GM19023 (cell line): ENCODE results near the gene MAEA.

Experiments used
- ATAC-seq: cut with Tn5 transposase; IDR thresholded peaks from one replicate; pipeline ENCODE4 v1.9.1; 2021; ENCODE audit warnings: mild to moderate bottlenecking, moderate library complexity; ENCODE audit not compliant: unreplicated experiment

The MAEA gene

GRCh38 chr4:1249731-1250526, 39.8 kb upstream of the MAEA start:
- peak; percentile 10 for ATAC-seq

- ATAC-seq: no peak
Observed at GRCh38 chr4:1250527-1250812, 39.2 kb upstream of the MAEA start.

GRCh38 chr4:1250921-1251772, 38.5 kb upstream of the MAEA start:
- ATAC-seq: no peak

- ATAC-seq: no peak
Observed at GRCh38 chr4:1251773-1252066, 38.0 kb upstream of the MAEA start.

- no peak for ATAC-seq
Observed at GRCh38 chr4:1252928-1253492, 36.7 kb upstream of the MAEA start.

GRCh38 chr4:1253831-1254230, 35.9 kb upstream of the MAEA start:
- no peak for ATAC-seq

- ATAC-seq: no peak
Observed at GRCh38 chr4:1255151-1255550, 34.5 kb upstream of the MAEA start.

GRCh38 chr4:1255699-1256098, 34.0 kb upstream of the MAEA start:
- ATAC-seq: no peak

- ATAC-seq: no peak
Observed at GRCh38 chr4:1258457-1258856, 31.2 kb upstream of the MAEA start.

- no peak for ATAC-seq
Observed at GRCh38 chr4:1259966-1260365, 29.7 kb upstream of the MAEA start.

- no peak for ATAC-seq
Observed at GRCh38 chr4:1260418-1261106, 29.1 kb upstream of the MAEA start.

GRCh38 chr4:1261107-1261928, 28.4 kb upstream of the MAEA start:
- no peak for ATAC-seq

- no peak for ATAC-seq
Observed at GRCh38 chr4:1264942-1265341, 24.7 kb upstream of the MAEA start.

GRCh38 chr4:1265351-1265750, 24.3 kb upstream of the MAEA start:
- no peak for ATAC-seq

- no peak for ATAC-seq
Observed at GRCh38 chr4:1266881-1267763, 22.6 kb upstream of the MAEA start.

- ATAC-seq: no peak
Observed at GRCh38 chr4:1269209-1269608, 20.5 kb upstream of the MAEA start.

GRCh38 chr4:1271686-1272085, 18.0 kb upstream of the MAEA start:
- ATAC-seq: no peak

GRCh38 chr4:1274871-1275270, 14.8 kb upstream of the MAEA start:
- no peak for ATAC-seq

- no peak for ATAC-seq
Observed at GRCh38 chr4:1276984-1277383, 12.7 kb upstream of the MAEA start.
